ENCODE data around the gene FHOD3.

GRCh38 chr18:36593001-36593400 lies 295.5 kb downstream of the FHOD3 start:
- TF ChIP-seq CTCF (IDR thresholded peaks at IDR 0.05) (no peak), POLR2A (IDR thresholded peaks at IDR 0.05; ENCODE audit: low read depth) (no peak), EP300 (IDR thresholded peaks at IDR 0.05) (no peak)

All from esophagus muscularis mucosa (tissue), 4 donors.